ENCODE results near the gene SYNM. TPM values are rescaled to one million over a fixed set of nuclear protein-coding genes. Genes with fewer than 3 reads are reported as not detected.

Gene SYNM
- total and polyA plus RNA-seq, 2 donors, result 3.4 to 10.5 TPM

DNA sequence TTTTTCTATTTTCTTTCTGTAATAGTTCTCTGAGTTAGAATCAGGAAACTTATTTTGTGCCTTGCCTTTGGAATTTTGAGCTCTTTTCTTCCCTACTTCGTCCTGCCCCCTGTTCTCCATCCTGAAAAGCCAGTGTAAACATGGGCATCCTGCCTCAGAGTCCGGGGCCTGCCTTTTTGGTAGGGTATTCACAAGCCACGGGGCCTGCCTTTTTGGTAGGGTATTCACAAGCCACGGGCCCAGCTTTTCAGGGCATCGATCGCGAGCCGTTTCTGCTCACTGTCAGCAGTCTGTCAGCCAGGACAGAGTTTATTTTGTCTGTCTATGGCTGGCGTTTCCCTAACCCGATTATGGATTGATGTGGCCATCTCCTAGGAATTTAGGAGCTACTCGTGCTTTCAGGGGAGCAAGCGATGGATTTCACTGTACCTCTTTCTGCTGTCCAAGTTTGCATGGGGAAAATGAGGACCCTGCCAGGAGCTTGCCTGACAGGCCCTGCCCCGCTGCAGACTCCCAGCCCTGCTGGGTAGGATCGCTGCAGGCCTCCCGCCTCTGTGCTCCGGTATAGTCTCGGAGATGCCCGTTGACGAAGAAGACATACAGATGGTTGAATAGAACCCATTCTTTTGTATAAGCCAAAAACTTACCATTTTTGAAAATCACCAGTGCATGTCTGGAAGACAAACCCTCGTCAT lies 12.8 kb downstream of the SYNM start:
- H3K9me3 ChIP-seq (ENCODE audit: control insufficient read depth in 2 of 2, insufficient read depth in 1 of 2, low read length in 1 of 2), result no peaks in the 10 kb centered on the region
- no peaks in the 10 kb centered on the region for H3K4me1 ChIP-seq (ENCODE audit: control insufficient read depth in 2 of 2, insufficient read depth in 2 of 2, low read length in 2 of 2)
- WGBS, result 97% methylated on average over 20 of the region's 20 CpGs
- no peak for DNase-seq (ENCODE audit: low read depth in 6 of 9, low spot score in 9 of 9)
- no peaks in the 10 kb centered on the region for H3K36me3 ChIP-seq (ENCODE audit: control insufficient read depth in 2 of 2, insufficient read depth in 2 of 2, low read length in 1 of 2)
- no peak overlapping the region for H3K27ac ChIP-seq (ENCODE audit: low read depth in 1 of 2, low read length in 1 of 2)
- no peak overlapping the region for H3K4me3 ChIP-seq (ENCODE audit: low read length in 2 of 2)
- no peaks in the 10 kb centered on the region for H3K27me3 ChIP-seq (ENCODE audit: control insufficient read depth in 2 of 2, insufficient read depth in 1 of 2, low read length in 1 of 2)

DNA sequence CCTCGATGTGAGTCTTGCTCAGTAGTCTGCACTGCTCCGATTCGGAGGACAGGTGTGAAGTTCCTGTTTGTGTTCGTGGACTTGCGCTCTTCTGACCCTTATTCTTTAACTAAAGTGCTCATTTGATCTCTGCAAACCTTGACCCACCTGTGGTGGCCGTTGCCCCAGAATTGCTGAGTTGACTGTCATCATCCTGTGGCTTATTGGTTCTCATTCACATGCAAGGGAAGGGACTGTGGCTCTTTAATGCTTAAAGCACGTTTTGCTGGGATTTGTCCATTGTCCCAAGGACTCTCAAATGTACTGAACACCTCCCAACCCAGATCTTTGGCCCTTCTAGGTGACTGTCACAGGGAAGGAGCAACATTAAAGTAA lies 13.4 kb downstream of the SYNM start:
- Histone ChIP-seq H3K4me3 (ENCODE audit: low read length in 2 of 2) (no peak overlapping the region), H3K36me3 (ENCODE audit: control insufficient read depth in 2 of 2, insufficient read depth in 2 of 2, low read length in 1 of 2) (no peaks in the 10 kb centered on the region), H3K9me3 (ENCODE audit: control insufficient read depth in 2 of 2, insufficient read depth in 1 of 2, low read length in 1 of 2) (no peaks in the 10 kb centered on the region), H3K27ac (ENCODE audit: low read depth in 1 of 2, low read length in 1 of 2) (no peak overlapping the region), H3K4me1 (ENCODE audit: control insufficient read depth in 2 of 2, insufficient read depth in 2 of 2, low read length in 2 of 2) (no peaks in the 10 kb centered on the region), H3K27me3 (ENCODE audit: control insufficient read depth in 2 of 2, insufficient read depth in 1 of 2, low read length in 1 of 2) (no peaks in the 10 kb centered on the region)
- 96% methylated on average over 7 of the region's 7 CpGs for WGBS
- DNase-seq (ENCODE audit: low read depth in 6 of 9, low spot score in 9 of 9), result no peak

DNA sequence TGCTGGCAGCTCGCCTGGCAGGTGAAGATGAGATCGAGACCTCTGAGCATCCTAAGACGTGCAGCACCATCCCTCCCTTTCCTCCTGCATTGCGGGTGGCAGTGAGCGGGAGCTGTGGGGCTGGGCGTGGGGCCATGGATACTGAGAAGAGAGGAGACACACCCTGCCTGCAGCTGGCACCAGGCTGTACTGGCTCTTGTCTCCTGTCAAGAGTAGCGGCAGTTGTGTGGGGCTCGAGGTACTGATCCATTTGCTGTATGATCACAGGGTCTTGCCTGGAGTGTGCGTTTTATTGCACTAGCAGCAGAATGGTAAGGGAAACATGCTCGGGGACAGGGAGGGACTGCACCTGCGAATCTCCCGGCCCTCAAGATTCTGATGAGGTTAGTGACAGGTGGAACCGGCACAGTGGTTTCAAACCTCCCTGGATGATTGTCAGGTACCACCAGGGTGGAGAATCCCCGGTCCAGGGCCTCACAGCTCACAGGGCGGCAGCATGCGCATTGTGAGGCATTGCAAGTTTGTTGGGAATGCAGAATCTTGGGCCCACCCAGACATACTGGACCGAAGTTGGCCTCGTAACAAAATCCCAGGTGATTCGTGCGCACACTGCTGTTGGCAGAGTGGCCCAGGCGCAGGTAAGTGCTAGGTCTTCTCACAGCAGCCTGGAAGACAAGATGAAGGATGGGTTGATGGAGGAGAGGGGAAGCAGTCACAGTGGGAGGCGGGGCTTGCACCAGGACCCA lies 14.1 kb downstream of the SYNM start:
- Histone ChIP-seq H3K36me3 (ENCODE audit: control insufficient read depth in 2 of 2, insufficient read depth in 2 of 2, low read length in 1 of 2) (no peaks in the 10 kb centered on the region), H3K27ac (ENCODE audit: low read depth in 1 of 2, low read length in 1 of 2) (no peak overlapping the region), H3K4me1 (ENCODE audit: control insufficient read depth in 2 of 2, insufficient read depth in 2 of 2, low read length in 2 of 2) (peaks cover 0 to under 1% of the 10 kb centered on the region in 2 donors), H3K27me3 (ENCODE audit: control insufficient read depth in 2 of 2, insufficient read depth in 1 of 2, low read length in 1 of 2) (peaks cover 0 to 2% of the 10 kb centered on the region in 2 donors), H3K4me3 (ENCODE audit: low read length in 2 of 2) (no peak overlapping the region), H3K9me3 (ENCODE audit: control insufficient read depth in 2 of 2, insufficient read depth in 1 of 2, low read length in 1 of 2) (no peaks in the 10 kb centered on the region)
- 98% methylated on average over 22 of the region's 22 CpGs for WGBS
- no peak for DNase-seq (ENCODE audit: low read depth in 6 of 9, low spot score in 9 of 9)

DNA sequence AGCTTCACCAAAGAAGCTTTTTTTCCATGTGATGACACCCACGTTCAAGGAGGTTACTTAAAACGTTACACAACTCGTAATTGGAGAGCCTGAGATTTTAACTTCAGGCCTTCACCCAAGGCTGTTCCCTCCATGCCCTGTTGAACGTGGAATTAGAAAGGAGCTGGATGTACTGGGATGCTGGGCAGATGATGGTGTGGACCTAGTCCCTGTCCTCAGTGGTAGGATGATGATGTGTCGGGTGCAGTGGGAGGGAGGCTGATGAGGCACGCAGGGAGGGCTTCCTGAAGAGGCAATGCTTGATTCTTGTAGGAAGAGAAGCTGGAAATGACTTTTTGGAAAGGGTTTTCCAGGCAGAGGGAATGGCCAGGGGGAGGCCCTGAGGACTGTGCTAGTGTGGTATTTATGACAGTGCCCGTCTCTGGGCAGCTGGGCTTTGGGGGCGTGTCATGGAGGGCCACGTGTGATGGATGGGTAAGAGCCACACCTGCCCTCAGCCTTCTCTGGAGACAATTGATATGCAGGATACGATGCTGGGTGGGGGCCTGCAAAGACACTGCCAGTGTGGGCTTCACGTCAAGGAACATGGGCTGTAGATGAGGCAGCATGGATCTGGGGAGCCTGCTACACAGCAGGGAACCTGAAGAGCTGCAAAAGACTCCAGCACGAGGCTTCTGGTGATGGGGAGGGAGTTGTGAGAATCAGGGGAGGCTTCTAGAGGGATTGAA lies 15.3 kb downstream of the SYNM start:
- H3K36me3 ChIP-seq (ENCODE audit: control insufficient read depth in 2 of 2, insufficient read depth in 2 of 2, low read length in 1 of 2), result no peaks in the 10 kb centered on the region
- no peaks in the 10 kb centered on the region for H3K9me3 ChIP-seq (ENCODE audit: control insufficient read depth in 2 of 2, insufficient read depth in 1 of 2, low read length in 1 of 2)
- H3K27ac ChIP-seq (ENCODE audit: low read depth in 1 of 2, low read length in 1 of 2), result no peak overlapping the region
- peaks cover 0 to 2% of the 10 kb centered on the region in 2 donors for H3K27me3 ChIP-seq (ENCODE audit: control insufficient read depth in 2 of 2, insufficient read depth in 1 of 2, low read length in 1 of 2)
- 95% methylated on average over 12 of the region's 12 CpGs for WGBS
- H3K4me3 ChIP-seq (ENCODE audit: low read length in 2 of 2), result no peak overlapping the region
- DNase-seq (ENCODE audit: low read depth in 6 of 9, low spot score in 9 of 9), result no peak
- peaks cover 0 to 5% of the 10 kb centered on the region in 2 donors for H3K4me1 ChIP-seq (ENCODE audit: control insufficient read depth in 2 of 2, insufficient read depth in 2 of 2, low read length in 2 of 2)

DNA sequence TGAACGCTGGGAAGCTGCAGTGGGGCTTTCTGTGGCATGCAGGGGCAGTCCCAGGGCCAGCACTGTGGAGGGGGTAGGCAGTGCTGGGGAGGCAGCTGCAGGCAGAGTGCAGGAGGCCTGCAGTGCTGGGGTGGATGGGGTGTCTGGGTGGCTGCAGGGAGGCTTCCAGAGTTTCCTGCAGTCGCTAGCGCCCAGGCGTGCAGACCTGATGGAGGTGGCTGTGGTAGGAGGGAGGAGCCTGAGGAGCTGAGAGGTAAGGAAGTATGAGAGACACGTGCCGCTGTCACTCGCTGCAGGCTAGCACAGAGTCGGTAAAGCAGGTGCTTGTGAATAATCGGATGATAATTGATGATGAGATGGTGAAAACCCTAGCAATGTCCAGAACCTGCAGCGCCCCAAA lies 16.3 kb downstream of the SYNM start:
- Histone ChIP-seq H3K9me3 (ENCODE audit: control insufficient read depth in 2 of 2, insufficient read depth in 1 of 2, low read length in 1 of 2) (no peaks in the 10 kb centered on the region), H3K36me3 (ENCODE audit: control insufficient read depth in 2 of 2, insufficient read depth in 2 of 2, low read length in 1 of 2) (no peaks in the 10 kb centered on the region), H3K27me3 (ENCODE audit: control insufficient read depth in 2 of 2, insufficient read depth in 1 of 2, low read length in 1 of 2) (peaks cover 0 to 2% of the 10 kb centered on the region in 2 donors), H3K4me1 (ENCODE audit: control insufficient read depth in 2 of 2, insufficient read depth in 2 of 2, low read length in 2 of 2) (peaks cover 0 to 5% of the 10 kb centered on the region in 2 donors), H3K27ac (ENCODE audit: low read depth in 1 of 2, low read length in 1 of 2) (no peak overlapping the region), H3K4me3 (ENCODE audit: low read length in 2 of 2) (no peak overlapping the region)
- no peak for DNase-seq (ENCODE audit: low read depth in 6 of 9, low spot score in 9 of 9)
- WGBS, result 89% methylated on average over 10 of the region's 10 CpGs

DNA sequence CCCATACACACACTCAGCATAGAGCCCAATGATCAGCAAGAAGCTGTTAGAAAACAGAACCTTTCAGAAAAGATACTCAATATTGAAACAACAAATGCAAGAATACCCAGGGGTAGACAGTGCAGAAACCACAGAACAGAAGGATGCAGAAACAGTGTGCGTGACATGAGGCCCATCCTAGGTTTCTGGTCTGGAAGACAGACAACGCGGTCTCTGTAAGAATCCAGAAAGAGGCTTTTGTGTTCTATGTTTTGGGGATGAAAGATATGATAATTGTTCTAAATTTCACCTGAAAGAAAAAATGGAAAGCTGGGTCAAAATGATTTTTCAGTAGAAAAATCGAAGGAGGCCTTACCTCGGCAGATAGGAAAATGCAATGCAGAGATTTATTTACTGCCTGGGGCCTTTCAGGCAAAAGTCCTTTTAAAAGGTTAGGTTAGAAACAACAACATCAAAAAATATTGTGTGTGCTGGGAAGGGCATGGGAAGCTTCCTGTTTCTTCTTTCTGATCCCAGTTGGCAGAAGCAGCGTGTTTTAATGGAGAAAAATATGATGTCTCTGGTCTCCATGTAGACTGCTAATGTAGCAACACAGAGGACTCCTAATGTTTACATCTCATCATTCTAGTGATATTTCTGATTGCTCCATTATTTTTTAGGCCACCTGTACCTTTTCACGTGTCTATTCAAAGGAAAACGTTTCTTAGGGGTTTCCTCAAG lies 17.0 kb downstream of the SYNM start:
- no peak overlapping the region for H3K4me3 ChIP-seq (ENCODE audit: low read length in 2 of 2)
- peaks cover 0 to 5% of the 10 kb centered on the region in 2 donors for H3K4me1 ChIP-seq (ENCODE audit: control insufficient read depth in 2 of 2, insufficient read depth in 2 of 2, low read length in 2 of 2)
- H3K9me3 ChIP-seq (ENCODE audit: control insufficient read depth in 2 of 2, insufficient read depth in 1 of 2, low read length in 1 of 2), result no peaks in the 10 kb centered on the region
- no peaks in the 10 kb centered on the region for H3K36me3 ChIP-seq (ENCODE audit: control insufficient read depth in 2 of 2, insufficient read depth in 2 of 2, low read length in 1 of 2)
- 85% methylated on average over 8 of the region's 8 CpGs for WGBS
- peaks cover 0 to 2% of the 10 kb centered on the region in 2 donors for H3K27me3 ChIP-seq (ENCODE audit: control insufficient read depth in 2 of 2, insufficient read depth in 1 of 2, low read length in 1 of 2)
- DNase-seq (ENCODE audit: low read depth in 6 of 9, low spot score in 9 of 9), result no peak
- no peak overlapping the region for H3K27ac ChIP-seq (ENCODE audit: low read depth in 1 of 2, low read length in 1 of 2)

DNA sequence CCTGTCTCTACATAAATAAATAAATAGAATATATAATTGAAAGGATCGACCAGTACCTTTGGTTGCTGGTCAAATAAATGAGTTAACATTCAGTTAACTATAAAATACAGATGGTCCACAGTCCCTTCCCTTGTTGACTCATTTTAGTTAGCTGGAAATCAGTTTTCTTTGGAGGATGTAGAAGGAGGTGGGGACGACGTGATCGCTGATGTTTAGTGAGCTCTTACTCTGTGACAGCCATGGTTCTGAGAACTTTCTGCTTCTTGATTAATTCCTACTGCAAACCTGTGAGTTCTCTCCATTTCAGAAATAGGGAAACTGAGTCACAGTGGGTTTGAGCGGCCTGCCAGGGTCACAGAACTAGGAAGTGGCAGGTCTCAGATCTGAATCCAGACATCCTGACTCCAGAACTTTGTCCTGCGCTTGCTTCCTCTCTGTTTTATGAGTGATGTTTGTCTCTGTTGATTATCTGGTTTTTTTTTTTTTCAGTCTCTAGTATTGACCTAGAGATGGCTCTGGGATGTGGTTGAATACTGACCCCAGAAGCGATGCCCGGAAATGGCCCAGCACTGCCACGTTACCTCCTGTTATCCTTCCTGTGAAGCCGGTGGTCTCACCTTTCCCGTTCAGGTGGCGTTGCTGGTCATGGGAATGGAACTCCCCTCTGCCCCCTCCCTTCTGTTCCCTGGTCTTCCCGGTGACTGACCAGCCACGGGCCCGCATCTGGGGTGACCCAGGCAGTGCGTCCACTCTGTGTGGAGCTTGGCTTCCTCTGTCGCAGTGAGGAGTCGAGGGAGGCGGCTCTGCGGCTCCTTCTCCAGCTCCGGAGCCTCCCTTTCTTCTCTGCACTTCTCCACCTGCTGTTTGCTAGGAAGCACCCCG lies 18.2 kb downstream of the SYNM start:
- H3K4me3 ChIP-seq (ENCODE audit: low read length in 2 of 2), result no peak overlapping the region
- WGBS, result 85% methylated on average over 22 of the region's 22 CpGs
- peaks cover 0 to 5% of the 10 kb centered on the region in 2 donors for H3K4me1 ChIP-seq (ENCODE audit: control insufficient read depth in 2 of 2, insufficient read depth in 2 of 2, low read length in 2 of 2)

DNA sequence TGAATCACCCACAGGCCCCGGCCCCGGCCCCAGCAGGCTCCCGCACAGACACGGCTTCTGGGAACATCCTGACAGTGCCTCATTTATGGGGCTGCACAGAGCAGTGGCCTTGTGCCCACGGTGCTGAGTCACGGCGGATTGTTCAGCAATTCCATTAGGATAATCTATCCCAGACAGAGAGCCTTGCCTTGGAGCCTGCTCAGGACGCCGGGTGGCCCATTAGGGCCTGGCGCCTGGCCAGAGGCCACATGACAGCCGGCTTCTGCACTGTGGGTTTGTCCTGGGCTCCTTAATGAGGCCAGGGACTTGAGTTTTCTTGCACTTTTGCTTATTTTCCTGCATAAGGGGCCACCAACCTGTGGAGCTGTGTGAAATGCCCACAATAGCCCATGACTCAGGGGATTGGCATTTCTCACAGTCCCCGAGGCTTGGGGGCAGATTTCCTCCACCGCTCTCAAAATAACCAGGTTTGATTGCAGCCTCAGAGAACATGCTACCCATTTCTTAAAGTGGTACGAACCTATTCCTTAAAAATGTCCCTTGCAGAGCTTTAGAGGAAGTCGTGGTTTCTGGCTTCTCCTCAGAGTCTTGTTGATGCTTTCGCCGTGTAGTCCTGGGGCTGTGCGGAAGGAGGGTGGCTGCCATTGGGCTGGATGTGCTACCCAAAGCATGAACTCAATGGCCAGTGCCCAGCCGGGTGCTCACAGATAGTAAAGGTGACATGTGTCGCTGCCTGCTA lies 19.0 kb downstream of the SYNM start:
- H3K4me1 ChIP-seq (ENCODE audit: control insufficient read depth in 2 of 2, insufficient read depth in 2 of 2, low read length in 2 of 2), result peaks cover 0 to 5% of the 10 kb centered on the region in 2 donors

More for the DNA sequence above, 18.2 kb downstream of the SYNM start:
- no peaks in the 10 kb centered on the region for H3K9me3 ChIP-seq (ENCODE audit: control insufficient read depth in 2 of 2, insufficient read depth in 1 of 2, low read length in 1 of 2)
- no peaks in the 10 kb centered on the region for H3K36me3 ChIP-seq (ENCODE audit: control insufficient read depth in 2 of 2, insufficient read depth in 2 of 2, low read length in 1 of 2)
- no peak overlapping the region for H3K27ac ChIP-seq (ENCODE audit: low read depth in 1 of 2, low read length in 1 of 2)
- no peak for DNase-seq (ENCODE audit: low read depth in 6 of 9, low spot score in 9 of 9)
- peaks cover 0 to 2% of the 10 kb centered on the region in 2 donors for H3K27me3 ChIP-seq (ENCODE audit: control insufficient read depth in 2 of 2, insufficient read depth in 1 of 2, low read length in 1 of 2)

More for the DNA sequence above, 19.0 kb downstream of the SYNM start:
- WGBS, result 40% methylated on average over 20 of the region's 20 CpGs
- no peaks in the 10 kb centered on the region for H3K36me3 ChIP-seq (ENCODE audit: control insufficient read depth in 2 of 2, insufficient read depth in 2 of 2, low read length in 1 of 2)
- no peak overlapping the region for H3K4me3 ChIP-seq (ENCODE audit: low read length in 2 of 2)
- H3K9me3 ChIP-seq (ENCODE audit: control insufficient read depth in 2 of 2, insufficient read depth in 1 of 2, low read length in 1 of 2), result no peaks in the 10 kb centered on the region
- peaks cover 0 to 2% of the 10 kb centered on the region in 2 donors for H3K27me3 ChIP-seq (ENCODE audit: control insufficient read depth in 2 of 2, insufficient read depth in 1 of 2, low read length in 1 of 2)
- no peak overlapping the region for H3K27ac ChIP-seq (ENCODE audit: low read depth in 1 of 2, low read length in 1 of 2)
- DNase-seq (ENCODE audit: low read depth in 6 of 9, low spot score in 9 of 9), result peak in 1 of 9 donors; percentile 11

Data from thymus (tissue), 11 donors.